ENCODE measurements around the gene PVALB. TPM values are rescaled to one million over a fixed set of nuclear protein-coding genes. Genes with fewer than 3 reads are reported as not detected.

The PVALB gene
- total RNA-seq, 1 donor from 2014 or later = not detected

DNA sequence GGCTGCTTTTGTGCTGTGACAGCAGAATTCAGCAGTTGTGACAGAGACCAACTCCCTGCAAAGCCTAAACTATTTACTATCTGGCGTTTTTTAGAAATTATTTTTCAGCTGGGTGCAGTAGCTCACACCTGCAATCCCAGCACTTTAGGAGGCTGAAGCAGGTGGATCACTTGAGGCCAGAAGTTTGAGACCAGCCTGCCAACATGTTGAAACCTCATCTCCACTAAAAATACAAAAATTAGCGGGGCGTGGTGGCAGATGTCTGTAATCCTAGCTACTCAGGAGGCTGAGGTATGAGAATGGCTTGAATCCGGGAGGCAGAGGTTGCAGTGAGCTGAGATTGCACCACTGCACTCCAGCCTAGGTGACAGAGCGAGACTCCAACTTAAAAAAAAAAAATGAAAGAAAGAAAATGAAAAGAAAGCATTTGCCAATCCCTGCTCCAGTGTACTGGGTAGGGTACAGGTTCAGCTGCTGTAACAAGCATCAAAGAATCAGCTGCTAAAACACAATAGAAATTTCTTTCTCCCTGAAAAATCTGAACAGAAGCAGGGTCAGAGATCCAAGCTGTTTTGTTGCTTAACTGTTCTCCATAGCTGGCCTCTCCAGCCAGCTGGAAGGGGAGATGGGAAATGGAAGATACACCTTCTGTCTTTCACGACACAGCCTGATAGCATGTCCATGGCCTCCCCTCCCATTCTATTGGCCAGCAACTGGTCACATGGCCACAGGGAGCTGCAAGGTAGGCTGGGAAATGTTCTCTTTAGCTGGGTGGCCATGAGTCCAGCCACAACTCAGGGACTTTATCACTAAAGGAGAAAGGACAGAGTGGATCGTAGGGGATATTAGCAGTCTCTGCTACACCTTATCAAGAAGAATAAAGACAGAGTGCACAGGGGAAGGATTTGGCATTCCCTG is 35.5 kb upstream of the PVALB start:
- TF ChIP-seq, protein P1, sequence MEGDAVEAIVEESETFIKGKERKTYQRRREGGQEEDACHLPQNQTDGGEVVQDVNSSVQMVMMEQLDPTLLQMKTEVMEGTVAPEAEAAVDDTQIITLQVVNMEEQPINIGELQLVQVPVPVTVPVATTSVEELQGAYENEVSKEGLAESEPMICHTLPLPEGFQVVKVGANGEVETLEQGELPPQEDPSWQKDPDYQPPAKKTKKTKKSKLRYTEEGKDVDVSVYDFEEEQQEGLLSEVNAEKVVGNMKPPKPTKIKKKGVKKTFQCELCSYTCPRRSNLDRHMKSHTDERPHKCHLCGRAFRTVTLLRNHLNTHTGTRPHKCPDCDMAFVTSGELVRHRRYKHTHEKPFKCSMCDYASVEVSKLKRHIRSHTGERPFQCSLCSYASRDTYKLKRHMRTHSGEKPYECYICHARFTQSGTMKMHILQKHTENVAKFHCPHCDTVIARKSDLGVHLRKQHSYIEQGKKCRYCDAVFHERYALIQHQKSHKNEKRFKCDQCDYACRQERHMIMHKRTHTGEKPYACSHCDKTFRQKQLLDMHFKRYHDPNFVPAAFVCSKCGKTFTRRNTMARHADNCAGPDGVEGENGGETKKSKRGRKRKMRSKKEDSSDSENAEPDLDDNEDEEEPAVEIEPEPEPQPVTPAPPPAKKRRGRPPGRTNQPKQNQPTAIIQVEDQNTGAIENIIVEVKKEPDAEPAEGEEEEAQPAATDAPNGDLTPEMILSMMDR (IDR thresholded peaks at IDR 0.05; ENCODE audit: insufficient read depth, low read length, poor library complexity, severe bottlenecking) = no peak
- Histone ChIP-seq H3K4me3 (ENCODE audit: low read depth, low read length) (no peak overlapping the region), H3K27me3 (ENCODE audit: control insufficient read depth, insufficient read depth, low read length) (peaks cover 12% of the 10 kb centered on the region), H3K36me3 (ENCODE audit: control insufficient read depth, insufficient read depth, low read length) (no peaks in the 10 kb centered on the region)
- no peak for DNase-seq (ENCODE audit: low read depth)

DNA sequence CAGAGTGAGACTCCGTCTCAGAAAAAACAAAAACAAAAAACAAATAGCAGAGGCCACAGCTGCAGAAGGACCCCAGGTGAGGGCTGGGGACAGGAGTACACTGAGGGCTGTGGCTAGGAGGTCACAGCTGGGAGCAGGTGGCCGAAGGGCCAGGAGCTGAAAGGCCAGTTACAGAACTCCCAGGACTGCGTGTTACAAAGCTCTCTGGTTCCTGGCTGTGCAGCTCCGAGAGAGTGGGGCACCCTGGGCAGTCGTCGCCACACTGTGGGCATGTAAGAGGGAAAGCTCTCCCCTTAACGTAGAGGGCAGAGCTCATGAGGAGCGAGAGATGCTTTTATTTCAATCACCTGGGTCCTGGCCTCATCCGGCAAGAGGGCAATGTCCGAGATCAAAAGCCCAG is 33.8 kb upstream of the PVALB start:
- peaks cover 9% of the 10 kb centered on the region for H3K27me3 ChIP-seq (ENCODE audit: control insufficient read depth, insufficient read depth, low read length)
- no peak for DNase-seq (ENCODE audit: low read depth)
- H3K36me3 ChIP-seq (ENCODE audit: control insufficient read depth, insufficient read depth, low read length) = no peaks in the 10 kb centered on the region
- TF ChIP-seq, protein P1 (IDR thresholded peaks at IDR 0.05; ENCODE audit: insufficient read depth, low read length, poor library complexity, severe bottlenecking) = no peak
- no peak overlapping the region for H3K4me3 ChIP-seq (ENCODE audit: low read depth, low read length)

DNA sequence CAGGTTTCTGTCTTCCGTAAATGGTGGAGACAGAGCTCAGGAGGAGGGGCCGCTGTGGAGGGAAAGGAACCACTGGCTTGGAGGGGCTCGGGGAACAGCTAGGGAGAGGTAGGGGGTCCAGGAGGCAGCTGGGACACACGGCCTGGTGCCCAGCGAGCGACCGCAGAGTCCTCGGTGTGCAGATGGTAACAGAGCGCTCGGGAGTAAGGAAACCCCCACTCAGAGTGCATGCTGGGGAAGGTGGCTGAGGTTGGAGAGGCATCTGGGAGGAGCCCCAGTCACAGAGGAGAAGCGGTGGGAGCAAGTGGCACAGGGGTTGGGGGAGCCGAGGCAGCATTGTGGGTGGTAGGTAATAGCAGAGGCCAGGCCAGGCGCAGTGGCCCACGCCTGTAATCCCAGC is 33.2 kb upstream of the PVALB start:
- TF ChIP-seq, protein P1 (IDR thresholded peaks at IDR 0.05; ENCODE audit: insufficient read depth, low read length, poor library complexity, severe bottlenecking) = no peak
- H3K4me3 ChIP-seq (ENCODE audit: low read depth, low read length) = no peak overlapping the region
- H3K27me3 ChIP-seq (ENCODE audit: control insufficient read depth, insufficient read depth, low read length) = peaks cover 8% of the 10 kb centered on the region
- no peaks in the 10 kb centered on the region for H3K36me3 ChIP-seq (ENCODE audit: control insufficient read depth, insufficient read depth, low read length)
- no peak for DNase-seq (ENCODE audit: low read depth)

DNA sequence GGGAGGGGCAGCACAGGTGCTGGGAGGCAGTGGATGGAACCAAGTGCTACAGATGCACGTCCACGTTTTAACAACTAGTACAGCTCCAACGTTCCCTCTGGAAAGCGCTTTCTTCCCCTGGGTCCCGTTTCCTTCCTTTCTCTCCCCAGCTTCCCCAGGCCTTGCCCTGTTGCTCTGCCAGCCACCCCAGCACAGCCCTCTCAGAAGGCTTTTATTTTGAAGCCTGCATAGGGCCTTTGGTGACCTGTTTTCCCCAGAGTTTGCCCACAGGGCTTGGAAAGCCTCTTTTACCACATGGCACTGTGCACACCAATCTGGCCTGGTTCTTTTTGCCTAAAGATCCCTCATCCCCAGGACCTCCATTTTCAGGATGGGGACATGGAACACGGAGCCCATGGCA is 30.1 kb upstream of the PVALB start:
- Histone ChIP-seq H3K27me3 (ENCODE audit: control insufficient read depth, insufficient read depth, low read length) (peaks cover 8% of the 10 kb centered on the region), H3K4me3 (ENCODE audit: low read depth, low read length) (no peak overlapping the region), H3K36me3 (ENCODE audit: control insufficient read depth, insufficient read depth, low read length) (no peaks in the 10 kb centered on the region)
- DNase-seq (ENCODE audit: low read depth) = no peak
- TF ChIP-seq, protein P1 (IDR thresholded peaks at IDR 0.05; ENCODE audit: insufficient read depth, low read length, poor library complexity, severe bottlenecking) = no peak

DNA sequence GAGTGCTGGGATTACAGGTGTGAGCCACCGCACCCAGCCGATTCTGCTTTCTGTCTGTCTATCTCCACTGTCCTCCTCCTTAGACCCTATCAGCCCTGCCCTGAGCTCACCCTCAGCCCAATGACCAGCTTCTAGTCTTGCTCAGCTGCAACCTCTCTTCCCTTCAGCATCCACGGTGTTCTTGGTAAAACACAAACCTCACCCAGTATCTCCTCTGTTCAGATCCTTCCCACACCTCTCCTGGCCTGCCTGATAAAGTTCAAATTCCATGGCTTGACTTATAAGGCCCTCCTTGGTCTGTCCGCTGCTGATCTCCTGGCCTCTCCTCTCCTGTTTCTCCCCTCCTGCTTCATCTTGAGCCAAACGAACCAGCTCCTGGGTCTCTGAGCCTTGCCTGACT is 29.4 kb upstream of the PVALB start:
- no peaks in the 10 kb centered on the region for H3K36me3 ChIP-seq (ENCODE audit: control insufficient read depth, insufficient read depth, low read length)
- TF ChIP-seq, protein P1 (IDR thresholded peaks at IDR 0.05; ENCODE audit: insufficient read depth, low read length, poor library complexity, severe bottlenecking) = no peak
- DNase-seq (ENCODE audit: low read depth) = no peak
- peaks cover 8% of the 10 kb centered on the region for H3K27me3 ChIP-seq (ENCODE audit: control insufficient read depth, insufficient read depth, low read length)
- H3K4me3 ChIP-seq (ENCODE audit: low read depth, low read length) = no peak overlapping the region
